GM12891 (cell line): ENCODE results near the gene NT5DC4.

Experiments
- PAX5 ChIP-seq: IDR thresholded peaks from 2 replicates; pipeline ENCODE4 v1.6.1; 2011; ENCODE audit warnings: low read length, moderate library complexity, mild to moderate bottlenecking; ENCODE audit not compliant: insufficient read depth, severe bottlenecking
- POLR2A ChIP-seq: IDR thresholded peaks from 2 replicates; pipeline ENCODE4 v1.6.1; 2011; ENCODE audit warnings: low read depth, low read length, control low read depth
- POLR2AphosphoS5 ChIP-seq: IDR thresholded peaks from 2 replicates; pipeline ENCODE4 v1.6.1; 2011; ENCODE audit warnings: low read depth, low read length, control low read depth
- POU2F2 ChIP-seq: IDR thresholded peaks from 2 replicates; pipeline ENCODE4 v1.6.1; 2011; ENCODE audit warnings: low read depth, mild to moderate bottlenecking, control low read depth, low read length, moderate library complexity

DNA sequence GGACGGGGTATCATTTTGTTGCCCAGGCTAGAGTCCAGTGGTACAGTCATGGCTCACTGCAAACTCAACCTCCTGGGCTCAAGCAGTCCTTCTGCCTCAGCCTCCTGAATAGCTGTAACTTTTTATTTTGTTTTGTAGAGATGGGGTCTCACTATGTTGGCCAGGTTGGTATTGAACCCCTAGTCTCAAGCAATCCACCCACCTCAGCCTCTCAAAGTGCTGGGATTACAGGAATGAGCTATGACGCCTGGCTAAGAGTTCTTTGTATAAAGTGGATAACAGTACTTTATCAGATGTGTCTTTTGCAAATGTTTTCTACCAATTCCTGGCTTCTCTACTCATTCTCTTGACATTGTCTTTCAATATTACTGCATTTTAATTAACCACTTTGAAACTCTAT, 17.1 kb upstream of the NT5DC4 start:
- TF ChIP-seq POLR2A, result no peak
- no peak for TF ChIP-seq POLR2AphosphoS5
- TF ChIP-seq POU2F2, result no peak
- TF ChIP-seq PAX5, result no peak
